ENCODE data around the gene MICALL2. TPM values are rescaled to one million over a fixed set of nuclear protein-coding genes. Genes with fewer than 3 reads are reported as not detected.

The MICALL2 gene
- total and polyA plus RNA-seq, 4 donors: 2.9 to 16.3 (median 7.6) TPM

- H3K4me3 ChIP-seq (ENCODE audit: low read depth in 1 of 3, low read length in 3 of 3): no peak overlapping the region
- 67% methylated on average over 29 of the region's 29 CpGs for WGBS
- TF ChIP-seq NR2F2 (IDR thresholded peaks at IDR 0.05) (no peak), FOXA2 (IDR thresholded peaks at IDR 0.05) (no peak), JUND (IDR thresholded peaks at IDR 0.05) (no peak), FOXA1 (IDR thresholded peaks at IDR 0.05) (no peak), HNF4G (IDR thresholded peaks at IDR 0.05) (no peak), SP1 (IDR thresholded peaks at IDR 0.05) (no peak), RAD21 (IDR thresholded peaks at IDR 0.05) (no peak), REST (IDR thresholded peaks at IDR 0.05) (no peak), EGR1 (IDR thresholded peaks at IDR 0.05; ENCODE audit: low read depth in 2 of 2) (no peak), GABPA (IDR thresholded peaks at IDR 0.05 in 1 of 2, conservative IDR thresholded peaks at IDR 0.05 in 1 of 2) (no peak), TAF1 (conservative IDR thresholded peaks at IDR 0.05) (no peak), HNF4A (conservative IDR thresholded peaks at IDR 0.05) (no peak), MAX (IDR thresholded peaks at IDR 0.05) (no peak), RXRA (IDR thresholded peaks at IDR 0.05) (no peak)
- TF ChIP-seq, protein P1, sequence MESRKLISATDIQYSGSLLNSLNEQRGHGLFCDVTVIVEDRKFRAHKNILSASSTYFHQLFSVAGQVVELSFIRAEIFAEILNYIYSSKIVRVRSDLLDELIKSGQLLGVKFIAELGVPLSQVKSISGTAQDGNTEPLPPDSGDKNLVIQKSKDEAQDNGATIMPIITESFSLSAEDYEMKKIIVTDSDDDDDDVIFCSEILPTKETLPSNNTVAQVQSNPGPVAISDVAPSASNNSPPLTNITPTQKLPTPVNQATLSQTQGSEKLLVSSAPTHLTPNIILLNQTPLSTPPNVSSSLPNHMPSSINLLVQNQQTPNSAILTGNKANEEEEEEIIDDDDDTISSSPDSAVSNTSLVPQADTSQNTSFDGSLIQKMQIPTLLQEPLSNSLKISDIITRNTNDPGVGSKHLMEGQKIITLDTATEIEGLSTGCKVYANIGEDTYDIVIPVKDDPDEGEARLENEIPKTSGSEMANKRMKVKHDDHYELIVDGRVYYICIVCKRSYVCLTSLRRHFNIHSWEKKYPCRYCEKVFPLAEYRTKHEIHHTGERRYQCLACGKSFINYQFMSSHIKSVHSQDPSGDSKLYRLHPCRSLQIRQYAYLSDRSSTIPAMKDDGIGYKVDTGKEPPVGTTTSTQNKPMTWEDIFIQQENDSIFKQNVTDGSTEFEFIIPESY (IDR thresholded peaks at IDR 0.05): no peak
- TF ChIP-seq, protein P2, sequence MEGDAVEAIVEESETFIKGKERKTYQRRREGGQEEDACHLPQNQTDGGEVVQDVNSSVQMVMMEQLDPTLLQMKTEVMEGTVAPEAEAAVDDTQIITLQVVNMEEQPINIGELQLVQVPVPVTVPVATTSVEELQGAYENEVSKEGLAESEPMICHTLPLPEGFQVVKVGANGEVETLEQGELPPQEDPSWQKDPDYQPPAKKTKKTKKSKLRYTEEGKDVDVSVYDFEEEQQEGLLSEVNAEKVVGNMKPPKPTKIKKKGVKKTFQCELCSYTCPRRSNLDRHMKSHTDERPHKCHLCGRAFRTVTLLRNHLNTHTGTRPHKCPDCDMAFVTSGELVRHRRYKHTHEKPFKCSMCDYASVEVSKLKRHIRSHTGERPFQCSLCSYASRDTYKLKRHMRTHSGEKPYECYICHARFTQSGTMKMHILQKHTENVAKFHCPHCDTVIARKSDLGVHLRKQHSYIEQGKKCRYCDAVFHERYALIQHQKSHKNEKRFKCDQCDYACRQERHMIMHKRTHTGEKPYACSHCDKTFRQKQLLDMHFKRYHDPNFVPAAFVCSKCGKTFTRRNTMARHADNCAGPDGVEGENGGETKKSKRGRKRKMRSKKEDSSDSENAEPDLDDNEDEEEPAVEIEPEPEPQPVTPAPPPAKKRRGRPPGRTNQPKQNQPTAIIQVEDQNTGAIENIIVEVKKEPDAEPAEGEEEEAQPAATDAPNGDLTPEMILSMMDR (IDR thresholded peaks at IDR 0.05; ENCODE audit: low read depth, low read length, missing input control): no peak
- TF ChIP-seq, protein P3, sequence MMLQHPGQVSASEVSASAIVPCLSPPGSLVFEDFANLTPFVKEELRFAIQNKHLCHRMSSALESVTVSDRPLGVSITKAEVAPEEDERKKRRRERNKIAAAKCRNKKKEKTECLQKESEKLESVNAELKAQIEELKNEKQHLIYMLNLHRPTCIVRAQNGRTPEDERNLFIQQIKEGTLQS (IDR thresholded peaks at IDR 0.05): no peak
- H3K9ac ChIP-seq (ENCODE audit: low read depth in 1 of 2, low read length in 2 of 2): no peak overlapping the region
- H3K9me3 ChIP-seq (ENCODE audit: control insufficient read depth in 4 of 4, low read length in 3 of 4): peaks cover 2 to 9% (median 5%) of the 10 kb centered on the region in 4 donors
- H3K36me3 ChIP-seq (ENCODE audit: control insufficient read depth in 4 of 4, insufficient read depth in 3 of 4, low read depth in 1 of 4, low read length in 3 of 4): no peaks in the 10 kb centered on the region
- no peaks in the 10 kb centered on the region for H3K4me1 ChIP-seq (ENCODE audit: control insufficient read depth in 4 of 4, insufficient read depth in 4 of 4, low read length in 3 of 4)
- no peak for DNase-seq (ENCODE audit: low spot score)
- no peak overlapping the region for H3K27ac ChIP-seq (ENCODE audit: low read depth in 1 of 2, low read length in 2 of 2)
- peaks cover 0 to 7% (median 1%) of the 10 kb centered on the region in 4 donors for H3K27me3 ChIP-seq (ENCODE audit: control insufficient read depth in 4 of 4, insufficient read depth in 4 of 4, low read length in 3 of 4)
Observed at GRCh38 chr7:1388703-1389335, 70.5 kb downstream of the MICALL2 start.

Data from liver (tissue), 9 donors.